ENCODE measurements around the gene C11orf16. TPM values are rescaled to one million over a fixed set of nuclear protein-coding genes. Genes with fewer than 3 reads are reported as not detected.

C11orf16 gene
- total and polyA plus RNA-seq, 9 of the 15 experiments (the other 6 are each of a cell fraction or from before 2014, with no cell fraction given), result not detected

- WGBS (ENCODE audit: insufficient coverage, low coverage, missing lambda C conversion rate), result 23% methylated on average over 5 of the region's 5 CpGs
- ATAC-seq (no peak), DNase-seq (ENCODE audit: extremely low read depth in 1 of 4, low spot score in 3 of 4) (no peak), FAIRE-seq (no peak)
- in situ Hi-C loops (cut with MboI), result no loop called here
- no peaks in the 10 kb centered on the region for H3K9me1 ChIP-seq (ENCODE audit: control insufficient read depth, insufficient read depth, low read length)
- H3K9me3 ChIP-seq (replicated peaks; ENCODE audit: control insufficient read depth, insufficient read depth, low read depth, low read length), result no peaks in the 10 kb centered on the region
- no peak overlapping the region for H2AFZ ChIP-seq (ENCODE audit: low read depth, low read length)
- no peaks in the 10 kb centered on the region for H3K79me2 ChIP-seq (ENCODE audit: control insufficient read depth, insufficient read depth, low read length)
- H3K36me3 ChIP-seq (ENCODE audit: control insufficient read depth, insufficient read depth, low read length), result no peaks in the 10 kb centered on the region
- H3K27ac ChIP-seq (ENCODE audit: extremely low read depth, low read depth, low read length), result no peak overlapping the region
- no peak overlapping the region for H3K4me2 ChIP-seq (ENCODE audit: insufficient read depth, low read length)
- no peaks in the 10 kb centered on the region for H4K20me1 ChIP-seq (replicated peaks; ENCODE audit: control insufficient read depth, insufficient read depth, low read length)
- no peaks in the 10 kb centered on the region for H3K27me3 ChIP-seq (ENCODE audit: control insufficient read depth in 2 of 2, insufficient read depth in 2 of 2, low read length in 2 of 2)
- no peak overlapping the region for H3K9ac ChIP-seq (ENCODE audit: insufficient read depth in 1 of 2, low read depth in 2 of 2, low read length in 2 of 2)
- H3K4me1 ChIP-seq (replicated peaks in 1 of 2; ENCODE audit: control insufficient read depth in 2 of 2, insufficient read depth in 2 of 2, low read length in 2 of 2), result peaks cover 7 to 8% of the 10 kb centered on the region in 2 experiments; a peak in 3 of 5 replicates
- CTCF ChIA-PET (ENCODE audit: low intra/inter-chr PET ratio), result no interaction called here
- no peak overlapping the region for H3K4me3 ChIP-seq
- POLR2A ChIA-PET, result no interaction called here
- BruUV-seq (replicated peaks), result no TSS peak
- intact Hi-C loops (cut with micrococcal nuclease), result no loop called here
- TF ChIP-seq E2F4 (CRISPR knock-in tag; IDR thresholded peaks at IDR 0.05; ENCODE audit: low read depth) (no peak), HNRNPH1 (optimal IDR thresholded peaks at IDR 0.05; ENCODE audit: low read depth, low read length) (no peak), FOXP1 (CRISPR knock-in tag; IDR thresholded peaks at IDR 0.05) (no peak), MBD2 (IDR thresholded peaks at IDR 0.05; ENCODE audit: borderline replicate concordance, low read depth) (no peak), ZNF121 (CRISPR knock-in tag; conservative IDR thresholded peaks at IDR 0.05) (no peak), NR2C2 (CRISPR knock-in tag; IDR thresholded peaks at IDR 0.05) (no peak), NR2C2 (tag; IDR thresholded peaks at IDR 0.05) (no peak), CREM (IDR thresholded peaks at IDR 0.05; ENCODE audit: low read depth) (no peak), SETDB1 (IDR thresholded peaks at IDR 0.05; ENCODE audit: low read length) (no peak), HNRNPL (IDR thresholded peaks at IDR 0.05; ENCODE audit: low read depth, low read length) (no peak), BCLAF1 (IDR thresholded peaks at IDR 0.05; ENCODE audit: borderline replicate concordance in 1 of 2, control insufficient read depth in 1 of 2, low read depth in 2 of 2, low read length in 1 of 2) (no peak), ZMIZ1 (IDR thresholded peaks at IDR 0.05; ENCODE audit: low read depth in 2 of 2, low read length in 2 of 2) (no peak), FIP1L1 (IDR thresholded peaks at IDR 0.05; ENCODE audit: low read depth, low read length, poor library complexity, severe bottlenecking) (no peak), KAT8 (IDR thresholded peaks at IDR 0.05; ENCODE audit: low read depth) (no peak), PPARD (CRISPR knock-in tag; IDR thresholded peaks at IDR 0.05) (no peak), ZNF41 (CRISPR knock-in tag; conservative IDR thresholded peaks at IDR 0.05) (no peak)
Measured at GRCh38 chr11:8905528-8906165, 27.1 kb downstream of the C11orf16 start.

Measured in K562 (cell line).